ENCODE data around the gene LRRC34.

LRRC34 gene

GRCh38 chr3:169813757-169814517 lies 1.2 kb upstream of the LRRC34 start:
- peak; percentile 84 for DNase-seq

GRCh38 chr3:169813278-169813677 lies 574 bp upstream of the LRRC34 start:
- DNase-seq: no peak

- DNase-seq: no peak
Measured at GRCh38 chr3:169811631-169812331, 923 bp downstream of the LRRC34 start.

- no peak for DNase-seq
Measured at GRCh38 chr3:169809230-169809795, 3.4 kb downstream of the LRRC34 start.

GRCh38 chr3:169804681-169805080 lies 8.0 kb downstream of the LRRC34 start:
- no peak for DNase-seq

GRCh38 chr3:169792359-169792758 lies 20.3 kb downstream of the LRRC34 start:
- no peak for DNase-seq

GRCh38 chr3:169790687-169791429 lies 21.8 kb downstream of the LRRC34 start:
- no peak for DNase-seq

- no peak for DNase-seq
Measured at GRCh38 chr3:169790219-169790618, 22.5 kb downstream of the LRRC34 start.

- DNase-seq: no peak
Measured at GRCh38 chr3:169787791-169788190, 24.9 kb downstream of the LRRC34 start.

- no peak for DNase-seq
Measured at GRCh38 chr3:169787120-169787519, 25.6 kb downstream of the LRRC34 start.

GRCh38 chr3:169781209-169781855 lies 31.4 kb downstream of the LRRC34 start:
- DNase-seq: no peak

GRCh38 chr3:169780742-169781141 lies 32.0 kb downstream of the LRRC34 start:
- DNase-seq: no peak

- no peak for DNase-seq
Measured at GRCh38 chr3:169777822-169778221, 34.9 kb downstream of the LRRC34 start.

GRCh38 chr3:169774186-169774585 lies 38.5 kb downstream of the LRRC34 start:
- no peak for DNase-seq

GRCh38 chr3:169772897-169773816 lies 39.5 kb downstream of the LRRC34 start, which contains the start of gene MYNN:
Gene MYNN (plus strand): TSS chr3:169773396. CDS start chr3:169774296, 900 bp downstream.
- peak; percentile 90 for DNase-seq

- DNase-seq: no peak
Measured at GRCh38 chr3:169772305-169772896, 40.3 kb downstream of the LRRC34 start.

GRCh38 chr3:169771497-169772304 lies 41.0 kb downstream of the LRRC34 start:
- peak; percentile 58 for DNase-seq

- peak; percentile 65 for DNase-seq
Measured at GRCh38 chr3:169769287-169770181, 43.2 kb downstream of the LRRC34 start, which contains the start of gene ACTRT3. Gene ACTRT3 (minus strand): TSS chr3:169769561. CDS start chr3:169769520, 41 bp downstream.
